SK-N-MC (cell line): ENCODE measurements around the gene ANKRD33.

ENCODE experiments used
- DNase-seq: peaks from one replicate; pipeline ENCODE4 v3.0.0-alpha.2; 2011; ENCODE audit warnings: low read depth, low spot score
- H3K27ac ChIP-seq: fragments of 200-600 bp; sonication (generic); 2 replicates; pipeline ENCODE4 v1.5.1; 2016; ENCODE audit warnings: mixed run types
- H3K36me3 ChIP-seq: fragments of 200-600 bp; sonication (generic); 2 replicates; pipeline ENCODE4 v1.6.1; 2017; ENCODE audit warnings: antibody characterized with exemption, low read length, mixed read lengths; ENCODE audit not compliant: insufficient read depth
- H3K4me3 ChIP-seq: fragments of 200-600 bp; sonication (generic); 2 replicates; pipeline ENCODE4 v1.5.1; 2016
- H3K9ac ChIP-seq: fragments of 200-600 bp; sonication (generic); 2 replicates; pipeline ENCODE4 v1.8.0; 2017; ENCODE audit warnings: mixed run types, mixed read lengths; ENCODE audit not compliant: insufficient read length
- H3K9me3 ChIP-seq: fragments of 200-600 bp; sonication (generic); 2 replicates; pipeline ENCODE4 v1.6.1; 2017; ENCODE audit warnings: low read depth, mild to moderate bottlenecking, antibody characterized with exemption, low read length, moderate library complexity, mixed read lengths
- EZH2 ChIP-seq: fragments of 200-600 bp; sonication (generic); IDR thresholded peaks from one replicate; pipeline ENCODE4 v1.6.1; 2017; ENCODE audit warnings: antibody characterized with exemption
- FOXP2 ChIP-seq: optimal IDR thresholded peaks from 2 replicates; pipeline ENCODE3; 2011; ENCODE audit warnings: mild to moderate bottlenecking, moderate library complexity; ENCODE audit not compliant: insufficient read depth; ENCODE audit errors: extremely low read length, control extremely low read depth
- POLR2AphosphoS5 ChIP-seq: IDR thresholded peaks from 2 replicates; pipeline ENCODE4 v1.6.1; 2012; ENCODE audit warnings: mild to moderate bottlenecking, low read depth, low read length, borderline replicate concordance

Gene ANKRD33

DNA sequence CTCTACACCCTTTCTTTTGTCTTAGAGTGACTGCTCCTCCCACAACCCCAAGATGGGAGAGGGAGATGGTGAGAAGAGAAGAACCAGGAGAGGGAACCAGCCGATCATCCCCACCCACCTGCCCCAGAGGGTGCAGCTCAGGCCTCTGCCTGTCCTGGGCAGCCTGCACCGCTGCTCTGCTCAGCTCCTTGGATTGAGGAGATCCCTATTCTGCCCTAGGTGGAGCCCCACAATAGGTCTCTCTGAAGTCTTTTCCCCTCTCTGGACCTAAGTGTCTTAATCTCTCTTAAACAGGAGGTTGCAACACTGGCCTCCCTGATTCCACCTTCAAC is 2.2 kb downstream of the ANKRD33 start:
- no peak for DNase-seq
- Histone ChIP-seq H3K9ac (no peak overlapping the region), H3K4me3 (no peak overlapping the region), H3K36me3 (no peaks in the 10 kb centered on the region), H3K9me3 (no peaks in the 10 kb centered on the region), H3K27ac (no peak overlapping the region)
- TF ChIP-seq EZH2 (no peak), POLR2AphosphoS5 (no peak), FOXP2 (no peak)

GRCh38 chr12:51890511-51891171 is 2.7 kb downstream of the ANKRD33 start:
- TF ChIP-seq EZH2 = no peak
- no peak for TF ChIP-seq FOXP2
- no peak for TF ChIP-seq POLR2AphosphoS5
- no peak overlapping the region for H3K4me3 ChIP-seq
- no peaks in the 10 kb centered on the region for H3K36me3 ChIP-seq
- no peak overlapping the region for H3K9ac ChIP-seq
- DNase-seq = no peak
- no peaks in the 10 kb centered on the region for H3K9me3 ChIP-seq
- no peak overlapping the region for H3K27ac ChIP-seq

GRCh38 chr12:51891843-51892242 is 3.9 kb downstream of the ANKRD33 start:
- DNase-seq = no peak

GRCh38 chr12:51893786-51894185 is 5.9 kb downstream of the ANKRD33 start:
- Histone ChIP-seq H3K4me3 (no peak overlapping the region), H3K9ac (no peak overlapping the region), H3K9me3 (no peaks in the 10 kb centered on the region), H3K36me3 (no peaks in the 10 kb centered on the region), H3K27ac (no peak overlapping the region)
- DNase-seq = no peak
- no peak for TF ChIP-seq POLR2AphosphoS5
- no peak for TF ChIP-seq EZH2
- TF ChIP-seq FOXP2 = no peak

More at GRCh38 chr12:51891843-51892242, 3.9 kb downstream of the ANKRD33 start:
- Histone ChIP-seq H3K4me3 (no peak overlapping the region), H3K36me3 (no peaks in the 10 kb centered on the region), H3K9ac (no peak overlapping the region), H3K9me3 (no peaks in the 10 kb centered on the region), H3K27ac (no peak overlapping the region)
- TF ChIP-seq POLR2AphosphoS5 = no peak
- no peak for TF ChIP-seq FOXP2
- TF ChIP-seq EZH2 = no peak

DNA sequence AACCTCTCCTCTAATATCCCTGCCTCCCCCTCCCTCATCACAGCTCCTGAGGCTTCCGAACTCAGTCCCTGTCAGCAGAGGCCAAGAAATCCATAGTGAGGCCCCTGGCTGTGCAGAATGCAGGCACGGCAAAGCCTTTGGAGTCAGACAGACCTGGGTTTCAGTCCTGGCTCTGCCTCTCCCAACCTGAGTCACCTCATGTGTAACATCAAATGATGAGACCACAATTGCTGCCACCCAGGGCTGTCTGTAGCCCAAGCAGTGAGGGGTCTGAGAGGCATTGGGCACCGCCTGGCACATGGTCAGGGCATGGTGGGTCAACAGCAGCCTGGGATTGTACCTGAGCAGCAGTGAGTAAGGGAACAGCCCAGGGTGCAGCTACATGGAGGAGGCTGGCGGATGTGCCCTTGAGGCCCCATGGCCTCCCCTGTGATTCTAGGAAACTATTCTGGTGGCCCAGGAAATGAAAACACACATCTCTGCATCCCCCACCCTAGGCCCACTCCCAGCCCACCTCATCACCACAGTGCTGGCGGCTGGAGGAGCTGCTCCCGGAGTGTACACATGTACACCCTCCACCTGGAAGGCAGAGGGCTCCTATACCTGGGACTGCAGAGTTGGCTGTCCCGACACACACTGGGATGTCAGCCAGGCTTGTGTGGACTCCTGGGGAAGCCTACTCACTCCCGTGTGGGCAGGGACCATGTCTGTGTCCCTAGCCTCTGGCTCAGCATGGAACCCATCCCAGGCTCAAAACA is 7.7 kb downstream of the ANKRD33 start:
- no peak overlapping the region for H3K4me3 ChIP-seq
- TF ChIP-seq POLR2AphosphoS5 = no peak
- no peak for TF ChIP-seq EZH2
- TF ChIP-seq FOXP2 = no peak
- no peaks in the 10 kb centered on the region for H3K9me3 ChIP-seq
- no peak overlapping the region for H3K9ac ChIP-seq
- no peak overlapping the region for H3K27ac ChIP-seq
- no peaks in the 10 kb centered on the region for H3K36me3 ChIP-seq
- no peak for DNase-seq

DNA sequence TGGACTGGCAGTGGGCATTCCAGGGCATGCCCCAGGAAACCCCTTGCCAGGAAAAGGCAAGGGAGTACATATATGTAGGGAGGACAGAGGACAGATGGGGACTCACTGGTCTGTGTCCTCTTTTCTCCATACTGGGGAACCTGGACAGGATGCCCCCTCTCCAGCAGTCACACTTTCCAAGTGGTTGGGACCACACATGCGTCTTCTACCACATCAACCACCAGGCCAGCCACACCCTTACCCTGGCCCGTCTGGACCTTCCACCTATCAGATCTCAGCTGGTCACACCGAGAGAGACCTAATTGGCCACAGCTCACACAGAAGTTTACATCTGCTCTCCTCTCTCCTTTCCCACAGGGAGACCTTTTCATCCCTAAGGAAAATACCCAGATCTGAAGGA is 8.3 kb downstream of the ANKRD33 start:
- Histone ChIP-seq H3K36me3 (no peaks in the 10 kb centered on the region), H3K27ac (no peak overlapping the region), H3K4me3 (no peak overlapping the region), H3K9ac (no peak overlapping the region), H3K9me3 (no peaks in the 10 kb centered on the region)
- TF ChIP-seq FOXP2 (no peak), EZH2 (no peak), POLR2AphosphoS5 (no peak)
- no peak for DNase-seq

DNA sequence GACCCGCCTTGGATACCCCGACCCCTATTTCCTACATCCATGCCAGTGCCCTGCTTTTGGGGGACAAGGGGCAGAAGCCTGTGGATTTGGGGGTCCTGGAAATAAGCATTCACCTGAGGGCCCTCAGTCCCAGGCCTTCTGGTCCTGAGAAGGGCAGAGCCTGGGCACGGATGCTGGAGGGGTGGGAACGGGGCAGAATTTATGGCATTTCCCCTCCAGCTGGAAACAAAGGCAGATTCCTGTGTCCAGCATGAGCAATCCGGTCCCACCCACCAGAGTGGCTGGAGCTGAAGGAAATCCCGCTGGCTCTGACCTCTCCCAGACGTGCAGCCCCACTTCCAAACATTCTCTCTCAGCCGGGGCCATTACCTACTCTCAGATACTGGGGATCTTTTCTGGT is 9.3 kb downstream of the ANKRD33 start:
- Histone ChIP-seq H3K36me3 (no peaks in the 10 kb centered on the region), H3K27ac (no peak overlapping the region), H3K9me3 (no peaks in the 10 kb centered on the region), H3K4me3 (no peak overlapping the region), H3K9ac (no peak overlapping the region)
- TF ChIP-seq EZH2 (no peak), POLR2AphosphoS5 (no peak), FOXP2 (no peak)
- DNase-seq = no peak

DNA sequence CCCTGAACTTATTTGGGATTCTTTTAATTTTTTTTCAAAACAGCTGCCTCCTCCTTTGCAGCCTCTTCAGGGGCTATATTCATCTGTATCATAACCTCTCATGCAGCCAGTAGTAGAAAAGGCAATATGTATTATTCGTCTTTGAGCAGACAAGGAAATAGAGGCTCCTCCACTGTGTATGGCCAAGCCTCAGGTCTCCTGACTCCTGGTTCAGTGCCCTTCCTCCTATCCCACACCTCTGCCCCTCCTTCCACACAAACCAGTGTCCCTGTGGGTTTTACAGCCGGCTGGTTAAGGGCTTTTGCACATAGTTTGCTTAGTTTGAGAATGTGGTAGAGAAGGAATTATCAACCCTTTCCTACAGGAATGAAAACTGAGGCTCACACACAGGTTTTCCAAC is 10.6 kb downstream of the ANKRD33 start:
- no peak overlapping the region for H3K9ac ChIP-seq
- no peaks in the 10 kb centered on the region for H3K9me3 ChIP-seq
- H3K36me3 ChIP-seq = no peaks in the 10 kb centered on the region
- H3K27ac ChIP-seq = no peak overlapping the region
- no peak for DNase-seq
- no peak overlapping the region for H3K4me3 ChIP-seq
- TF ChIP-seq FOXP2 (no peak), EZH2 (no peak), POLR2AphosphoS5 (no peak)
